EL (cell line): ENCODE results near the gene IL10.
"Not testable (repeated sequence)": the region's sequence is repeated elsewhere in the genome, so short reads cannot be mapped to it uniquely, and the experiment has no call there.

Experiments used
- DNase-seq: peaks from one replicate; pipeline ENCODE4 v3.0.0-alpha.2; 2016

IL10 gene

DNA sequence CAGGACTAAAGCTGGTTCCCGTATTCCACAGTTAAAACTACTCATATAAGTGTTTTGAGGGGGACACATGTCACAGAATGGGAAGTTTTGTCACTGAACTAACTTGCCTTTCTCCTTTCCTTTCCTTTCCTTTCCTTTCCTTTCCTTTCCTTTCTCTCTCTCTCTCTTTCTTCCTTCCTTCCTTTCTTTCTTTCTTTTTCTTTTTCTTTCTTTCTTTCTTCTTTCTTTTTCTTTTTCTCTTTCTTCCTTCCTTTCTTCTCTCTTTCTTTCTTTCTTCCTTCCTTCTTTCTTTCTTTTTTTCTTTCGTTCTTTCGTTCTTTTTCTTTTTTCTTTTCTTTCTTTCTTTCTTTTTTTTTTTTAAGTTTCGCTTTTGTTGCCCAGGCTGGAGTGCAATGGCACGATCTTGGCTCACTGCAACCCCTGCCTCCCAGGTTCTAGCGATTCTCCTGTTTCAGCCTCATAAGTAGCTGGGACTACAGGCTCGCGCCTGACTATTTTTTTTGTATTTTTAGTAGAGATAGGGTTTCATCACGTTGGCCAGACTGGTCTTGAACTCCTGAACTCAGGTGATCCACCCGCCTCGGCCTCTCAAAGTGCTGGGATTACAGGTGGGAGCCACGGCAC, 9.4 kb downstream of the IL10 start:
- not testable (repeated sequence) for DNase-seq

DNA sequence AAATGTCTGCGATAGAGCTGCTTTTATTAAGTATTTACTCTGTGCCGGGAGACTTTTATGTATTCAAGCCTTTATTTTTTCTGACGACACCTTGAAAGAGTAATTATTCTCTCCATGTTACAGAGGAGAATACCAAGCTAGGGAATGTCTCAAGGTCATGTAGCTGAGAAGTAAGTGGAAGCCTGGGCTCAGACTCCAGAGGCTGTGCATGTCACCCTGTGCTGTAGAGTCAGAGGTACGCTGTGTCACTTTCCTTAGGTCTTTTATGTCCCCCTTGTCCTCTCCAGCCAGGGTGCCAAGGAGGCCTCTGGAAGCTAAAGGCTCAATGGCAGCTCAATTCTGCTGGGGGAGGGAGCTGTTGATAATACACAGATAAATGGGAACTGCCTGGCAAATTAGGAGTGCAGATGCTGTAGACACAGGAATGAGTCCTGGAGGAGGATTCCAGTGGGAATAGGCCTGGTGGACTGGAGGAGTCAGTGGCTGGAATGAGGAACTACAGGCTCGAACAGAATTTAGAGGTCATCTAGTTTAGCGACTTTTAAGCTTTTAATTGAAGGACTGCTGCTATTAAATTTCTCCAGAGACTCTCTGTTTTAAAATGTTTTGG, 11.0 kb downstream of the IL10 start:
- DNase-seq: no peak

DNA sequence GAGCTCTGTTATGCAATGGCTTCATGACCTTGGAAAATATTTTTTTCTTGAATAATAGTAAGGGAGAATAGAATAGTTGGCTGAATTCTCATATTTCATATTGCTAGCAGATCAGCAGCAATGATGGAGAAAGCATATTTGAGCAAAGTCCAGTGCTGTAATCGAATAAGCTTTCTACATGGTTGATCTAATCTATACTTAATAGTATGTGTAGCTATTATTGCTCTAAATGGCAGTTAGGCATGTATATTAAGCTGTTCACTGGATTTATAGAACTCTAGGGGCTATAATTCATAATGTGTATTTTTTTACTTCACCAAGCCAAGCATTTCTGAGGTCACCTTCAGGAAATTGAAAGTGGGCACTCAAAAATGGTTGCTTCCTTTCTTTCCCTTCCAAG, 11.7 kb downstream of the IL10 start:
- no peak for DNase-seq

DNA sequence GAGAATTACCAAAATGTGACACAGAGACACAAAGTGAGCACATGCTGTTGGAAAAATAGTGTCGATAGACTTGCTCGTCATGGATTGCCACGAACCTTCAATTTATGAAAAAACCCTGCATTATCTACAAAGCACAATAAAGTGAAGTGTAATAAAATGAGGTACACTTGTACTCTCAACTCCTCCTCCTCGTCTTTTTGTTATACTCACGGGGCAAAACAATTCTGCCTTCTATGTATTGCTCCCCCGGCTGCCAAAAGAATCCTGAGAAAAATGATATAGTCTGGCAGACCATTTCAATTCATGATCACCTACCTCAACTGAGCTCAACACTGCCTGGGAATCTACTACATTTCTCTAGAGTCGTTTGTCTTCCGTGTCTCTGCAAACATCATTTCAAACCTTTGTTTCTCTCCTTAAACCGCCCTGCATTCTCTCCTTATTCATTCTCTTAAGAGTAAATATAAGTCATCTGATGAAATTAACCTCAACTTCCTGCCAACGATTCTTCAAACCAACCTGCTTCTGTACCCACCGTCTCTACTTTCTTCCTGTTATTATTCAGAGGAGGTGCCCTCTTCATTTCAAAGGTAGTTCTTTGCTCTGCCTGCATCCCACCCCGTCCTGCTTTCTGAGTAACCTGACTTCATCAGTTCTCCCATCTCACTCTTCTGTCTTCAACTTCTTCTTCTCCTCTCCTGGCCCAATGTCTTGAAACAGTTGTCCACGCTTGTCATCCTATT, 14.6 kb downstream of the IL10 start:
- no peak for DNase-seq

DNA sequence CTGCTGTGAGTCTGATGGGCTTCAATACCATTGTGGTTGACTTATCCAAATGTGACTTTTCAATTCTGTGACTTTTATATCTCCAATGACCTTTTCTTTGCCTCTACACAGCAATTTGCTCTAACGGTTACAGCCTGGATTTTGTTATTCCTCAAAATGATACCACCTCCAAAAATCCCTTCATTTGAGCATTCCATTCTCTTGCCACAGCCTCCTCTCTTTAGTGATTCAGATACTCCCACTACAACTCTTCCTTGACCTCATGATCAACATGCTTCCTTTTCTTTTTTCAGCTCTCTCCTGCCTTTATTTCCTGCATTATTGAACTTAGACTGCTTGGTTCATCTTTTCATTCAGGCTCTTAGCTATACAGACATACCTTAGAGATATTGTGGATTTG, 18.3 kb downstream of the IL10 start:
- DNase-seq: peak; percentile 51

DNA sequence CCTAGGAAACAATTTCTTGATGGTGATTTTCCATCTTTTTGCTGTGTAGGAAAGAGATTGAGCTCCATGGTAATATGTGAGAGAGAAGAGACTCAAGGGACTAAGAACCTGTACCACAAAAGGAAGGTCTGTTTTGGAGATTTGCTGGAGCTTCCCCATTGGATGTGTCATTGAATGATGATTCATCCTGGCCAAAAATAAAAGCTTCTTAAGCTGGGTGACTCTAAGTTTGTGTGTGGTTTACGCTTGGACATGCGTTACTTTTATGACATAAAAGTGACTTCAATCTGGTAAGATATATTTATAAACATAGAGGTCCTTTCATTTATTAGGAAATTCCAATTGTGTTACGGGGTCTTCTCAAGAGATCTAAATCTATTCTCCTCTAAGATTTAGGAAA, 19.2 kb downstream of the IL10 start:
- peak; percentile 60 for DNase-seq

DNA sequence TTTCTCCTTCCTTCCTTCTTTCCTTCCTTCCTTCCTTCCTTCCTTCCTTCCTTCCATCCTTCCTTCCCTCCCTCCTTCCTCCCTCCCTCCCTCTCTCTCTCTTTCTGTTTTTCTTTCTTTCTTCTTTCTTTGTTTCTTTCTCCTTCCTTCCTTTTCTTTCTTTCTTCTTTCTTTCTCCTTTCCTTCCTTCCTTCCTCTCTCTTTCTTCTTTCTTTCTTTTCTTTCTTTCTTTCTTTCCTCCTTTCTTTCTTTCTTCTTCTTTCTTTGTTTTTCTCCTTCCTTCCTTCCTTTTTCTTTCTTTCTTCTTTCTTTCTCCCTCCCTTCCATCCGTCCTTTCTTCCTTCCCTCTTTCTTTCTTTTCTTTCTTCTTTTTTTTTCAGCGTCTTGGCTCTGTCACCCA, 19.8 kb downstream of the IL10 start:
- no peak for DNase-seq

DNA sequence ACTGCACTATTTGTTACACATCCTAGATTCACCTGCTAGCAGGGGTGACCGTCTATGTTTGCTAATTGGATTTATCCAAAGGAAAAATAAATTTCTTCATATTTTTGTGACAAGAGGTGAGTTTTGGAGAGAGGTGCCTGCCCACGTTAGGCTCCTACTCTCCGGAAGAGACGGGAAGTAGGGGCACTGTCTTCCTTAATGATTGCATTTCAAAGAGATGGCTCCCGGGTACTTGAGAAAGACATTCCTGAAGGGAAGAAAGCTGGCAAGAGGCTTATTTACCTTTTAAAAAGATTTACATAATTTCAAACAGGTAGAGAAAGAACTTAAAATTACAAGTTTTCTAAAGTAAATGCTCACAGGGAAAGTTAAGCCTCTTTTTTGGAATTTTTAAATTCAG, 20.4 kb downstream of the IL10 start:
- no peak for DNase-seq

DNA sequence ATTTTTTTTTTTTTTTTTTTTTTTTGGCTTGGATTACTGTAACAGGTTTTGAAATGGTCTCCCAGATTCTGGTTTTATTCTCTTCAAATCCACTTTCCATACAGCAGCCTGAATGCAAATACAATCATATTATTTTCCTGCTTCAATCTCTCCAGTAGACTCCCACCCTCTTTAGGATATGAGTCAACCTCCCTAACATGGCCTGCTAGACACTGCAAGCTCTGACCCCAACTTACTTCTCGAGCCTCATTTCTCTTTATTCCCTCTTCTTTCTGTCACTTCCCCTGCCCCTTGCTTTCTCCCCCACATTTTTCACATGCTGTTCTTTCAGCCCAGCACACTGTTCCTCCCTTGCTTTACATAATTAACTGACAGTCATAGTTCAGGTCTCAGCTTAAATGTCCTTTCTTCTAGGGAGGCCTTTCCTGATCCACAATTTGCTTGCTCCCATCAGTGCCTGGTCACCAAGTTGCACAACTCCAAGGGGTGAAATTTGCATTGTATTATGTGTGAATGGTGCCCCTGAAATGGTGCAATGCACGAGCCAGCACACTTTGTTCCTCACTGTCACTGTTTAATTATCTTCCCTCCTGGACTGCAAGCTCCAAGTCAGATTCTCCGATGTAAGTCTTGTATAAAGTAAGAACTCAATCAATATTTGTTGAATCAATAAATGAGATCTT, 23.8 kb downstream of the IL10 start:
- DNase-seq: no peak

DNA sequence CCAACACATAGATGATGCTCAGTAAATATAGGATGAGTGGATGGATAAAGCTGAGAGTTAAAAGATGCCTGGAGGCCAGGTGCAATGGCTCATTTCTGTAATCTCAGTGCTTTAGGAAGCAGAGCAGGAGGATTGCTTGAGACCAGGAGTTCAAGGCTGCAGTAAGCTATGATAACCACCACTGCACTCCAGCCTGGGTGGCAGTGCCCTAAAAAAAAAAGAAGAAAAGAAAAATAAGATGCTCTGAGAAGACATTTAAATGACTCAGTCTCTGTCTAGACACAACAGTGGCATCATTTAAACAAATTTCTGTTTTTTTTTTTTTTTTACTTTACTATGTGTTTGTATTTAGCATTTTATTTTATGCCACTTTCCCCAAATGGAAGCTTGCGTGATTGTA, 27.0 kb downstream of the IL10 start:
- no peak for DNase-seq

DNA sequence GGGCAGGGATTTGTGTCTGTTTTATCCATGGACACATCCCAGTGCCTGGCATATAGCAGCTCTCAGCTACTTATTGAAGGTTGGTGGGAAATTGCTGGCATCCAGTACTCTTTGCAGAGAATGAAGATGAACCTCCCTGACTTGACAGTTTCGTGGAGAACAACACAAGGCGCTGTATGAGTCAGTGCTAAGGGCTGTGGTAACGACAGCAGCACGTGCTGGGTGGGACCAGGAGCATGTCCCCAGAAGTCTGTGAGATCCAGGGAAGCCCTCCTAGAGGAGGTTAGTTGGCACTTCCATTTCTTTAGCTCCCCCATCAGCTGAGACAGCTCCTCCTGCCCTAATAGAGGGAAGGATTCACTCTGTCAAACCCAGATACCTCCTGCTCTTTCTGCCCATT, 27.6 kb downstream of the IL10 start:
- no peak for DNase-seq

DNA sequence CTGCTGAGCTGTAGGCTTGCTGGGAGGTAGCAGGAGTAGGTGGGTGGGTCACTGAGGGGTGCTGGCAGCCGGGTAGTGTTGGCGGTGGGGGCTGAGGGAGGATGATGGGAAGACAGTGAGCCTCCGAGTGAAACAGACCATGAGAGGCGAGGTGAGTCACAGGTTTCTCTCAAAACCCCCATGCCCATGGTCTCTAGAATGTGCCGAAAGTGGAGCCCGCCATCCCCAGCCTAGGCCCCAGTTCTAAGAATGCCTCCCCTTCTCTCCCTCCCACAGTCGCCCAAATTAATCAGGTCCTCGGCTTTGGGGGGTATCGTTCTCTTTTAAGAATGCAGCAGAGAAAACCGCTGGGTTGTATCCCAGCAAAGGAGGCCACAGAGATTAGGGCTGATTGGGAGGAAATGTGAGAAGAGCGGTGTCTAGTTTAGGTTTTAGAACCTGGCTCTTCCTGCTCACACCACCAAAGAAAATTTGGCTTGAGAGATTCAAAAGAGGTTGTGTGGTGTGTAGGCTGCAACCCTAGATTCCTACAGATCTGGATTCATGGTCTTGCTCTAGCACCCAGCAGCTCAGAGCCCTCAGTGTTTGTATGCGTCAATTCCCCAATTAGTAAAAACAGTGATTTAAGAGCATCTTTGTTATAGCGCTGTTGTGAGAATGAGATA, 29.4 kb downstream of the IL10 start:
- DNase-seq: no peak

DNA sequence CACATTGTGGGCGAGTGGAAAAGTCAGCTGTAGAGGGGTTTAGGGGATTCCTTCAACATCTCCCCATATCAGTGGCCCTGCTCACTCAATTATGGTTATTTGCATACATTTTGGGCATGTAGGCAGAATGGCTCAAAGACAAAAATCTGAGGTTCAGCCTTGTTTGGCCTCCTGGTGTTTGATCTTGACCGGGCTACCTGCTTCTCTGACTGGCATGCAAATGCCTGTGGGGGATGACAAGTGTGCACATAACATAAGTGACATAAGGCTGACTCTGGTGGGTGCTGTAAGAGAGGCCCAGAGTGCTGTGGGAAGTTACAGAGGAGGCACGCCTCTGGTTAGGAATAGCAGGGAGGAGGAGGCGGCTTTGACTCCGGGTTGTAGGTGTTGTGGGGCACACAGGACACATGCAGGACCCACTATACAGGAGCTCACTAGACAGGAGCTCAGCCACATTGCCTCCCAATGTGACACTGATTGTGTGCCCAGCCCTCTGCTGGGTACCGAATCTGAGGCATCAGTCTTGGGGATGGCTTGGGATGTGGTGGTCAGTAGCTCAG, 31.1 kb downstream of the IL10 start:
- no peak for DNase-seq

DNA sequence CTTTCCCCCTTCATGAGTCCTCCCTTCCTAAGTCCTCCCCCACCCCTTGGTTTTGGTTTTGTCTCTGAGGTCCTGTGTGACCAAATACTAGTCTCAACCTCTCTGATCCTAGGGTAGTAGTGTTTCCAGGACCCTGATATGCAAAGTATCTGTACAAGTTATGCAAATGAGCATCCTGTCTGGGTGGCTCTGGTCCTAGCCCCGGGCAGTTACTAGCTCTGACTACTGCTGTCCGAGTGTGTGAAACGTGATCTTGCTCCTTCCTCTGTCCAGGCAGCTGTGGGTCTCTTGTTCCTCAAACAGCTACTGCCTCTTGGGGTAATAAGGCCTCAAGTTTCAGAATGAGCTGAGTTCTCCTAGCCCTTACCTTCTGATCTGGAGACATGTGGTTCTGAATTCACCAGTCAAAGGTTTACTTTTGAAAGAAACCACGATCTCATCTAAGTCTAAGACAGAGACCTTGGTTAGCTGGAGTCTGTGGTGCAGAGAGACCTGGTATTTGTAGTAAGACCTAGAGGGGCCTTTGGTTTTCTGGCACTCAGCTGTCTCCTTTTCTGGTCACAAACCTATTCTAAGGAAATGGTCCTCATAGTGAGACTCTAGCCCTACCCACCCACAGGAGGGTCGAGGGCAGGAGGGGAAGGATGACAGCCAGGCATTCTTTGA, 32.8 kb downstream of the IL10 start:
- DNase-seq: peak; percentile 69

DNA sequence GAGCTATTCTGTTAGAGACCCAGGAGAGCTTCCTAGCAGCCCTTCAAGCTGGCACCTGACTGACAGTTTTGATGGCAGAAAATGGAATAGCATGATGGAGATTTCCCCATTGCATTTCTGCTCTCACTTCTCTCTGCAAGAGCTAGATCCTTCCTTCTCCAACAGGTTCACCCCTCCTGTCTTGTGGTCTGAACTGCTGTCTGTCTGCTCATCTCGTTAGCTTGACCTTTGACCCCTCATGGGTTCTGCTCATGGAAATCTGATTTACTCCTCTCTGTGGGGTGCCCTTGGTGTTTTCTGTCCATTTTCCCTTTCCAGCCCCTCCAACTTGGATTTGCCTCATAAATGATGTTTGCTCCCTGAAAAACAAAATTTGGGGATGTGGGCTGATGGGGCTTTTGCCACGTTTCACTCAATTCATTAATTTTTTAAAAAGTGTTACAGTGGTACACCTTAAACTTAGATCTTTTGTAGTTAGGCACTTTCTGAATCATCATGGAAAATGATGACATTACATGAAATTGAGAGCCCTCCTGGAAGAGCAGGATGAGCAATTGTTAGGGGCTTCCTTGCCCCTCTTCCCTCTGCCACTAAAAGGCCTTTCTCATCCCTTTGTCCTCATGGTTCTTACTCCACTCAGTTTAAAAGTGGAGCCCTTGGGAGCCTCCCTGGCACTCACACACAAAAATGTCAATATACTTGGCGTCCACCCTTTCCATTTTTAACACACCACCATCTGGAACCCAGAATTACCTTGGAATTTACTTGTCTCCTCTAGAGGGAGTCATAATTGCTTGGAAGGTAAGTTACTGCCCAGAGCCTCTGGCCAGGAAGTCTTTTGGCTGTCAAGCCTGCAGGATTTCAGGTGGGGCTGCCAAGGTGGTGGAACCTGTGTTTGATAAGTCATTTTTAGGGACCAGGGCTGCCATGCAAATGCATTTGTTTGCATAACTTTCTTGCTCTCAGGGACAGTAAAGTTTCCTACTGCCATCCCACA, 33.6 kb downstream of the IL10 start:
- DNase-seq: peak; percentile 26

DNA sequence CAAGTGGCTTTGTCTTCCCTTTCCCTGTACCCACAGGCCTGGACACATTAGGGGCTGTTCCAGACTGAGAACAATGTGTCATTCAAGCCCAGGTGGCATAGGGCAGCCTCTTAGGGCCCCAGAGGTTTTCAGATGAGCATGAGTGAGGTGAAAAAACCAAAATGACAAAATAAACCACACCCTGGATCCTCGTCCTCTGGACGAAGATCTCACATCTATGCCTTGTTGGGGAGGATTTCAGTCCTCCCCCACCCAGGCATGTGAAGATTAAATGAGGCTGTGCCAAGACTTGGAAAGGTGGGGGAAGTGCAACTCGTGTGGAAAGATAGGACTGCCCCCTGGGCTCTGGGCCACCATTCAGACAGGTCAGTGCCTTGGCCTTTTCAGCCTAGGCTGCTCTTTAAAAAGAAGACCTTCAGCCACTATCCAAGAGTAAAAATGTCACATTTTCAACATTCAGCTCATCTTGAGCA, 34.5 kb downstream of the IL10 start:
- no peak for DNase-seq

DNA sequence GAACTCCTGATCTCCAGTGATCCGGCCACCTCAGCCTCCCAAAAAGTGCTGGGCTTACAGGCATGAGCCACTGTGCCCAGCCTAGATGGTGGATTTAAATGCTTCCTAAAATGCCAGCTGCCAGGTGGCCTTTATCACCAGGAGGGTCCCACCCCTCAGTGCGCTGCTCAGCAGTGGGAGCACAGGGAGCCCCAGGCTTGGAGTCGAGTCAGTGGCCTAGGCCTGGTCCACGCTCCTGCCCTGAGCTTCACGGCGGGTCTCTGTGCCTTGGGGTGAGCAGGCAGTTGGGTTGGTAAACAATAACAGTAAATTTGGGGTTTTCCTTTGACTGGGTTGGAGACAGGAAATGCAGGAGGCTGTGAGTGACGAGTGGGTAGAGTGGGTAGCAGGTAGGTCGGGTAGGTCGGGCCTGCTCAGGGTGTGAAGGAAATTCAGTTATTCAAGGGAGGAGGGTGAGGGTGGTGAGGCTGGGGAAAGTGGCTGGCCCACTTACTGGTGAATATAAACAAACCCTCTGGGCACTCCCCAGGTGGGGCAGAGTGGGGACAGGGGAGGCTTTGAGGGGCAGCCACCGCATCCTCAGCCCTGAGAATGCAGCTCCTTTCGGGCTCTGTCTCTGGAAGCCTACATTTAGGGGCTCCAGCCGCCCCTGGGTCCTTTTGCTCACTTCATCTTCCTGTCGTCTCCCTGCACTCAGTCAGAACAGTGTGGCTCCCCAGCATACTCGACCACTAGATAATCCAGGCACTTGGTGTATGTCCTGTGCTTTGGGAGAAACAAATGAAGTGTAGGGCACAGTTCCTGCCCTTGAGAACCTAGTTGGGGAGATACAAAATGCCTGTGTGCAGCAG, 35.2 kb downstream of the IL10 start:
- no peak for DNase-seq

DNA sequence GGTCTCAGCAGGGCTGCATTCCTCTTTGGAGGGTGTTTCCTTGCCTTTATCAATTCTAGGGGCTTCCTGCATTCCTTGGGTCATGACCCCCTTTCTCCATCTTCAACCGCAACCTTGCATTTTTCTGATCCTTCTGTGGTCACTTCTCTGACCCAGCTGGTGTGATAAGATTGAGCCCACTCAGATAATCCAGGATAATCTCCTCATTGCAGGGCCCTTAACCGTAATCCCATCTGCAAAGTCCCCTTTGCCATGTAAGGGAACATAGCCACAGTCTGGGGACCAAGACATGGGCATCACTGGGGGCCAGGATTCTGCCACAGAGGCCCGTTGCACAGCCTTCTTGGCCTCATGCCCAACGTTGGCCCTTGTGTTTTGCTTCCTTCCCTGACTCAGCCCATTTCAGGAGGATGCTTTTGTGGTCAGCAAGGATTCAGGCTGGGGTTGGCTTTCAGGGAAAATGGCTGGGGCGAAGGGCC, 36.7 kb downstream of the IL10 start:
- peak; percentile 53 for DNase-seq

DNA sequence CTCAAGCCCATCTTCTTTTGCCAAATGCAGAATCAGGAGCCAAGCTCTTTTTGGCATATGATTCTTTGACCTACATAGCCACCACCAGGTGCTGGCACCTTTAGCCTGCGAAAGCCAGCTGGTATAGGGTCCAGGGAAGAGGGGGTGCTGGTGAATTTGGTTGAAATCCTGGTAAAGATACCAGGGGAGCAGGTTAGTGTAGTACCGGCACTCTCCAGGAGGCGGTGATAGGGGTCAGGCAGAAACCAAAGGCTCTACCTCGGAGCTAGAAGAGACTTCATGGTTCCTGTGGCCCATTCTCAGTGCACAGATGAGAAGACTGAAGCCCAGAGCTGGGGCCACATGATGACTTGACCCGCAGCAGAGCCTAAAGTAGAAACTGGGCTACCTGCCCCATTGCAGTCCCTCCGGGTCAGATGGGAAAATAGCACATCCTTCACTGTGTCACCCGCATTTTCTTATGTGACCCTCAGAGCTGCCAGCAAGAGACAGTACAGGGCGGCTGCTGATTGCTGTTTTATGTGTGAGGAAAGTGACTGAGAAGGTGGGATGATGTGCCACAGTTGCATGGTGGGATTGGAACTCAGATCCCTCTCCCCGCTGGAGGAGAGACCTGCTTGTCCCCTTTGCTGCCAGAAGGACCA, 37.7 kb downstream of the IL10 start:
- DNase-seq: peak; percentile 44
